Endothelial cell of hepatic sinusoid (primary cell): ENCODE measurements around the gene PRKG1.

ENCODE experiments used
- in situ Hi-C: cut with HindIII; loops from 2 replicates; pipeline ENCODE4 v1.10.0; 2017; ENCODE audit warnings: low sequenced_read_pairs

Gene PRKG1

DNA sequence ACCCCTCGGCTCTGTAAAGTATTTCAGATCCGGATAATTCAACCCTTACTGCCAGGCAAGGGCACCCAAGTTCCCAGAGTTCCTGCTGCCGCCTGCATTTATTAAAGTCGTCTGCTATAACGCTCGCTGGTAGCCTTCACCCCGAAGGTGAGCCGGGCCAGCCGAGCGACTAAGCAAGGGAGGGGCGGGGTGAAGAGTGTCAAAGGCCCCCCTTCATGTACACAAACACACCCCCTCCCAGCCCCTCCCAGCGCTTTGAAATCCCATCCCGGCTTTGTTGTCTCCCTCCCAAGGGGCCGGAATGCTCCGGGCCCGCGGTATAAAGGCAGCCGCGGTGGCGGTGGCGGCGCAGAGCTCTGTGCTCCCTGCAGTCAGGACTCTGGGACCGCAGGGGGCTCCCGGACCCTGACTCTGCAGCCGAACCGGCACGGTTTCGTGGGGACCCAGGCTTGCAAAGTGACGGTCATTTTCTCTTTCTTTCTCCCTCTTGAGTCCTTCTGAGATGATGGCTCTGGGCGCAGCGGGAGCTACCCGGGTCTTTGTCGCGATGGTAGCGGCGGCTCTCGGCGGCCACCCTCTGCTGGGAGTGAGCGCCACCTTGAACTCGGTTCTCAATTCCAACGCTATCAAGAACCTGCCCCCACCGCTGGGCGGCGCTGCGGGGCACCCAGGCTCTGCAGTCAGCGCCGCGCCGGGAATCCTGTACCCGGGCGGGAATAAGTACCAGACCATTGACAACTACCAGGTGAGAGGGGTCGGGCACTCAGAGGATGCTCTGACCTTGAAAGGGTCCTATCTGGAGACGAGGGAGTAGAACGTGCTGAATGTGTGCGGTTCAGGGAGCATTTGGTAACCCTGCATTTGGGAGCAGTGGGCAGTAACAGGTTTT is 1239.9 kb downstream of the PRKG1 start, which contains the start of gene DKK1:
DKK1 (plus strand) TSS at position 349 of the 889 bp plus-strand sequence; CDS start at position 503, 154 bp downstream.
- in situ Hi-C loops = loop anchor here (10.0 kb wide), 1 partner anchor 161 kb away; no protein-coding TSS in a partner anchor

DNA sequence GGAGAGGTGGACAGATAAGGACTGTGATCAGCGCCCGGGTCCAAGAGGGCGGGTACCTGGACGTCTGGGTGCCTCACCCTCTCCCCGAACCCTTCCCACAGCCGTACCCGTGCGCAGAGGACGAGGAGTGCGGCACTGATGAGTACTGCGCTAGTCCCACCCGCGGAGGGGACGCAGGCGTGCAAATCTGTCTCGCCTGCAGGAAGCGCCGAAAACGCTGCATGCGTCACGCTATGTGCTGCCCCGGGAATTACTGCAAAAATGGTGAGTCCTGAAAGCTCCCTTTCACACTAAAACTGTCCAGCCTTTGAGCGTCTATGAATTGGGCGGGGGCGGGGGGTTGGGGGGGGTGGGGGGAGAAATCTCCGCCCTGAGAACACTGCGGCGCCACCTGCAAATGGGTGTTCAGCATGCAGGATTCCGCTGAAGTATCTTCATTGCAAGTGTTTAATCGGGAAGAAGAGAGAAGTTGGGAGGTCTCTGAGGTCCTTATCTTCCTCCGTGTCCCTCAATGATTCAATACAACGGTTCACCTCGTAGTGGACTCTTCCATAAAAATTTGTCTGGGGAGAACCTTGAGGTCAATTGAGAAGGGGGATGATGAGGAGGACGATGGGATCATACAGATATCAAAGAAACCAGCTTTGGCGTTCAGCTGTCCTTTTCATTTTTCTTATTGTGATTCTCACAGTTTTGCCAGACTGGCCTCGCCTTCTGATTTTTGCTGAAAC is 1240.7 kb downstream of the PRKG1 start:
- in situ Hi-C loops = loop anchor here (10.0 kb wide), 1 partner anchor 160 kb away; no protein-coding TSS in a partner anchor

- in situ Hi-C loops = loop anchor here (10.0 kb wide), 1 partner anchor 159 kb away; no protein-coding TSS in a partner anchor
Measured at GRCh38 chr10:52316001-52316400, 1241.7 kb downstream of the PRKG1 start.

DNA sequence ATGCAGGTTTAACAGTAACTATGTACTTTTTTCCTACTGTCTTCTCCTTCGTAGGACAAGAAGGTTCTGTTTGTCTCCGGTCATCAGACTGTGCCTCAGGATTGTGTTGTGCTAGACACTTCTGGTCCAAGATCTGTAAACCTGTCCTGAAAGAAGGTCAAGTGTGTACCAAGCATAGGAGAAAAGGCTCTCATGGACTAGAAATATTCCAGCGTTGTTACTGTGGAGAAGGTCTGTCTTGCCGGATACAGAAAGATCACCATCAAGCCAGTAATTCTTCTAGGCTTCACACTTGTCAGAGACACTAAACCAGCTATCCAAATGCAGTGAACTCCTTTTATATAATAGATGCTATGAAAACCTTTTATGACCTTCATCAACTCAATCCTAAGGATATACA is 1242.2 kb downstream of the PRKG1 start:
- in situ Hi-C loops = loop anchor here (10.0 kb wide), 1 partner anchor 158 kb away; no protein-coding TSS in a partner anchor

DNA sequence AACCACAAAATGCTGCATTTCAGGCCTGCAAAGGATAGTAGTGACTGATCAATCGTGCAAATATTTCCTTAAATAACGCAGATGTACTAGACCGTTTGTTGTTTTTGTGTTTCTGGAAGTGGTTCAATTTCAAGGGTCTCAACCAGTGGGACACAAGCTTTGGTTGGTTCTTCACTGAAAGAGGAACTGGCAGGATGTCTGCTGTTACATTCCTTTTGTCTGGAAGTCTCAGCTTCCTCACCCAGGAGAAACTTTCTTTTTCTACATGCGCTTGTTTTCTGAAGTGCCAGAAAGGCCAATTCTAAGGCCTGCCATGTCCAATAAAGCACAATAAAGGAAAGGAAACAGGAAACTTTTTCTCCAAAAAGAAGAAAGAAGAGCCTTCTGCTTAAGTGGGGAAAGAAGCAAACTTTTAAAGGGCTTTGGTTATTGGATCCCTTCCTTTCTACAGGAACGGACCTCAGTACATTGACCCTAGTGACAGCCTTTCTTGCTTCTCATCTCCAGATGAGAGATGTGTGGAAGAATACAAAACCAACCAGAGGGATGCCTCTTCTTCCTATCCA is 1243.9 kb downstream of the PRKG1 start:
- in situ Hi-C loops = loop anchor here (10.0 kb wide), 1 partner anchor 157 kb away; no protein-coding TSS in a partner anchor

GRCh38 chr10:52318822-52319464 is 1244.7 kb downstream of the PRKG1 start:
- in situ Hi-C loops = loop anchor here (10.0 kb wide), 1 partner anchor 156 kb away; no protein-coding TSS in a partner anchor

GRCh38 chr10:52319926-52320325 is 1245.6 kb downstream of the PRKG1 start:
- in situ Hi-C loops = loop anchor here (10.0 kb wide), 1 partner anchor 155 kb away; no protein-coding TSS in a partner anchor

GRCh38 chr10:52322323-52322722 is 1248.0 kb downstream of the PRKG1 start:
- in situ Hi-C loops = no loop called here

DNA sequence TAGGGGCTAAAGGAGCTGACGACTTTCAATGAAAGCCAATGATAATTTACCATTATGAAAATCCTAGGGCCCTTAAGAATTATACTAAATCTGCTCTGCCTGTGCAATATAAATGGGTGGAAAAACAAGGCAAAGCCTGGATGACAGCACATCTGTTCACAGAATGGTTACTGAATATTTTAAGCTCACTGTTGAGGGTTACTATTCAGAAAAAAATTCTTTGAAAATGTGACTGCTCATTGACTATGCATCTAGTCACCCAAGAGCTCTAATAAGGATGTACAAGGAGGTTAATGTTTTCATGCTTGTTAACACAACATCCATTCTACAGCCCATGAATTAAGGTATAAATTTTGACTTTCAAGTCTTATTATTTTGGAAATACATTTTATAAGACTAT is 1248.6 kb downstream of the PRKG1 start:
- in situ Hi-C loops = no loop called here

DNA sequence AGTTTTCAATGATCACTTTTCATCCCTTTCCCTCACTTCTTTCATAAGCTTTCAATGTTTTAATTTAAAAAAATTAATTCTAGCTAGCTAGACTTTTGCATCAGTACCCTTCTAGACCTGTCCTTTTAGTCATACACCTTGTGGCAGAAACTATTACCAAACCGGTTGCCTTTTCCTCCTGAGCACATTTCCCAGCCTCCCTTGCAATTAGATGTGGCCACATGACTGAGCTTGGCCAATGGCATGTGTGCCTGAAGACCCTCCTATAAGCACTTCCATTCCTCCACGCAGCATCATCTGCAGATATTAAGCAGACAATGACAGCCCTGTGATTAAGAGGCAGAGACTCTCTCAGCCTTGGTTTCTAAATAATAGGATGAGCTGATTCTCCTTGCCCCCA is 1252.1 kb downstream of the PRKG1 start:
- in situ Hi-C loops = no loop called here

DNA sequence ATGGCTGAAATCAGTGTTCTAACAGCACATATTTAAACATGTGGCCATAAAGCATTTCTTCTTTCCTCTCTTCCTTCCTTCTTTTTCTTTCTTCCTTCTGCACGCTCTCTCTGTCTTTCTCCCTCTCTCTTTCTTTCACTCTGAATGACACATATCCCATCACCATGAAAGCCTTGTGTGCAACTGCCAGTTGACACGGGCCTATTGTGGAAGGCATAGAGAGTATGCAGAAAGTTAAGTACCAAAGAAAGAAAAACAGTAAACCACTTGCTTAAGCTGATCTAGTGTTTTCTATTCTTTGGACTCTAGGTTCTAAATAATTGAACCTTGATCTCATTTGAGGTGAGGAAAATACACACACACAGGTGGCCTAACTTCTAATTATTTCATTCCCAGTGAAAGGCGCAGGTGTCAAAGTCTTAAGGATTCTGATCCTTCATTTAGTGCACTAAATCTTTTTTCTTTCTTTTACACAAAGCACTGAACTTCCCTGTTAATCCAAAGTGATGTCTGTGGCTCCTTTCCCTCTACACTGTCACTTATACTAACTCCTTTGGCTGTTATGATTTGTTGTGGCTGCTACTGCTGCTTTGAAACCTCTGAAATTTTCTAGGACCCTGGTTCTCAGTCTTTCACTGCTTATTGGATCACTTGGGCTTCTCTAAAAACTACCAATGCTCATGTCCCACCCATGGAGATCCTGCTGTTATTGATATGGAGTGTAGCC is 1257.5 kb downstream of the PRKG1 start:
- in situ Hi-C loops = no loop called here

GRCh38 chr10:52332815-52333214 is 1258.5 kb downstream of the PRKG1 start:
- in situ Hi-C loops = no loop called here

- in situ Hi-C loops = no loop called here
Measured at GRCh38 chr10:52334595-52334994, 1260.3 kb downstream of the PRKG1 start.

GRCh38 chr10:52335665-52336064 is 1261.4 kb downstream of the PRKG1 start:
- in situ Hi-C loops = no loop called here

GRCh38 chr10:52337225-52337624 is 1262.9 kb downstream of the PRKG1 start:
- in situ Hi-C loops = no loop called here

GRCh38 chr10:52343439-52343838 is 1269.2 kb downstream of the PRKG1 start:
- in situ Hi-C loops = no loop called here

DNA sequence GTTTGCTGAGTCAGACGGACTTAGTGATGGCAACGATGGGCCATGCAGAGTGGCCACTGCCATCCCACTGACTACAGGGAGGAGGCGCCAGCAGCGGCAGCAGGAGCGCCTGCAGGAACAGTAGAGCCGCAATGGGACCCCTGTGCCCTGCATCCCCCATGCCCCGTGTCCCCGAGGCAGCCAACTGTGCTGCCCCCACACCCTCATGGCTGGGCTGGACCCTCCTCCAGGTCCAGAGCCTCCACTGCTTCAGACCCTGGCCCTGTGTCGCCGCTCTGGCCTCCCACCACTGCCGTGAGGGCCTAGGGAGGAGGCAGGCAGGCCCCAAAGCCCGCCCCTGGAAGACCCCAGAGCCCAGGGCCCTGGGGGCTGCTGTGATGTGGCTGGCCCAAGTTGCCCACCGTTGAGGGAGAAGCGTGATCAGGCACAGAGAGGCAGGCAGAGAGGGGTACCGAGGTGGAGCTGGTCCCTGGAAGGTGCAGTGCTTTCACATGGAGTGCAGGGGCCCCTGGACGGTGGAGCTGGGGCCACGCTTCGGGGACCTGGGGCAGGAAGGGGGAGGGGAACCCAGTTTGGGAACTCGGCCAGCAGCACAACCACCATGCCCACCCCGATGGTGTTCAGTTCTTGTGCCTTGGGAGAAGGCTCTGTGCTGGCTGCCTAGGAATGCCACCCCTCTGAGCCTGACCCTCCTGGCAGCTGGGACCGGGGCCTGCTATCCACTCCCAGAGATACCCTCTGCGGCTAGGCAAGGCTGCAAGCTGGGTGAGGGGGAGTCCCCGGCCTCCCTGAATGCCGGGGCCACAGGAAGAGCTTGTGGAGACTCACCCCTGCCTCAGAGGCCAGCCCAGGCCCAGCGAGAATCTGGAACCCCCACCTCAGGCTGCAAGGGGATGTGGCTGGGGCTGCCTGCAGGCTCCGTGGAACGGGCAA is 1272.4 kb downstream of the PRKG1 start:
- in situ Hi-C loops = no loop called here

- in situ Hi-C loops = no loop called here
Measured at GRCh38 chr10:52347327-52347667, 1273.0 kb downstream of the PRKG1 start.
